Measurements from ENCODE around the gene PITPNB. TPM values are rescaled to one million over a fixed set of nuclear protein-coding genes. Genes with fewer than 3 reads are reported as not detected.

PITPNB gene
- total RNA-seq, 4 donors from 2014 or later, result 28.0 to 48.2 (median 40.3) TPM

DNA sequence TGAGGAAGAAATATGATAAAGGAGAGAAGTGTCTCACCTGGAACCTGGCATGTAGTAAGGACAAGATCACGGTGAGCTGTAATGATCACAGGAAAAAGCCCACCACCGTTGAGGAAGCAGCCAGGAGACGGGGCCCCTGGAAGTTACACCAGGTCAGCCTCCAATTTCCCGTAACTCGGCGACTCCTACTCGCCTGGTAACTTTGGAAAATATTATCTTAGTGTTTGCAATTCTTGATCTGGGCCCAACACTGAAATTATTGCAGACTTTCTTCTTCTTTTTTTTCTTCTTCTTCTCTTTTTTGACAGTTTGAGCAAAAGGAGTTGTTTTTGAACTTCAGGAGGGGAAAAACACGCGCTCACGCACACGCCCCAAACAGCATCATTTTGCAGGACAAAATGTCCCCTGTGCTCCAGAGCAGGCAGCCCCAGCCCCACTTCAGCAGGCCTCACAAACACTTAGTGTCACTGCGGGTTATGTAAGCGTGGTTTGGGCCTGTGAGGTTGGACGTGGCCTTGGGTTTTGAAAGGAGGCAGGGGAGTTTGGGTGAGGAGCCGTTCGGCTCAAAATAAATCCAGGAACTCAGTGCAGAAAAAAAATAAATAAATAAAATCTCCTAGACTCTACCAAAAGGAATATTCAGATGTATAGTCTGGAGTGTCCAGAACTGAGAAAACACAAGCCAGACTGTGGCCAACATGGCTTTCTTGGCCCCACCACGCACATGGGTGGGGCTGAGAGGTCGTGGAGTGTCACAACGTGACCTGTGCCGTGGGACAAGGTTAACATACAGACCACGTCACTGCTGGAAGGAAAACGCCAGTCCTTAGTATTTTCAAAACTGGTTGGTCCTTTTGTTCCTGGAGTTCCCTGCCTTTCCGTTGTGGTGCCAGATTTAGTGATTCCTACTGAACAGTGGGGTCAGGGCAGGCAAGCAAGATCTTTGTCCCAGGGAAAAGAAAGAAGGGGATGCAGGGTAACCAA, 91.2 kb downstream of the PITPNB start:
- Histone ChIP-seq H3K9me3 (no peaks in the 10 kb centered on the region), H3K4me1 (no peaks in the 10 kb centered on the region), H3K4me3 (no peak overlapping the region), H3K36me3 (no peaks in the 10 kb centered on the region), H3K27ac (no peak overlapping the region), H3K27me3 (no peaks in the 10 kb centered on the region)
- in situ Hi-C loops (cut with MboI; ENCODE audit: low pct_ligation_motif_present in 1 of 4, low pct_unique_long_range_greater_than_20kb in 1 of 4, low sequenced_read_pairs in 3 of 4) (no loop called here), intact Hi-C loops (cut with DNase I; ENCODE audit: low total_unique reads) (no loop called here)
- no peak for TF ChIP-seq EP300 (IDR thresholded peaks at IDR 0.05; ENCODE audit: low read depth)
- no peak for TF ChIP-seq POLR2A (IDR thresholded peaks at IDR 0.05)
- TF ChIP-seq POLR2AphosphoS5 (IDR thresholded peaks at IDR 0.05), result no peak
- TF ChIP-seq CTCF (IDR thresholded peaks at IDR 0.05), result no peak
- no peak for DNase-seq
- WGBS, 2 donors (ENCODE audit: low coverage in 1 of 2), result 63 to 81% methylated on average over 7 to 23 of the region's 23 CpGs

- H3K27ac ChIP-seq, result no peak overlapping the region
- no peaks in the 10 kb centered on the region for H3K9me3 ChIP-seq
- no peak for DNase-seq
- intact Hi-C loops (cut with DNase I; ENCODE audit: low total_unique reads) (no loop called here), in situ Hi-C loops (cut with MboI; ENCODE audit: low pct_ligation_motif_present in 1 of 4, low pct_unique_long_range_greater_than_20kb in 1 of 4, low sequenced_read_pairs in 3 of 4) (no loop called here)
- no peaks in the 10 kb centered on the region for H3K36me3 ChIP-seq
- TF ChIP-seq POLR2AphosphoS5 (IDR thresholded peaks at IDR 0.05), result no peak
- TF ChIP-seq POLR2A (IDR thresholded peaks at IDR 0.05), result no peak
- TF ChIP-seq EP300 (IDR thresholded peaks at IDR 0.05; ENCODE audit: low read depth), result no peak
- TF ChIP-seq CTCF (IDR thresholded peaks at IDR 0.05), result peak in 2 of 5 experiments; percentile 10 to 14
- 90% methylated on average over 6 of the region's 6 CpGs; no CpG with 5 or more reads in 1 of the 2 donors for WGBS, 2 donors (ENCODE audit: low coverage in 1 of 2)
- H3K27me3 ChIP-seq, result no peaks in the 10 kb centered on the region
- H3K4me3 ChIP-seq, result no peak overlapping the region
- H3K4me1 ChIP-seq, result no peaks in the 10 kb centered on the region
Observed at GRCh38 chr22:27825174-27825573, 93.9 kb downstream of the PITPNB start.

- H3K27ac ChIP-seq, result no peak overlapping the region
- H3K4me3 ChIP-seq, result no peak overlapping the region
- DNase-seq, result no peak
- 91 to 100% methylated on average over 1 of the region's 1 CpG for WGBS, 2 donors (ENCODE audit: low coverage in 1 of 2)
- H3K9me3 ChIP-seq, result no peaks in the 10 kb centered on the region
- H3K27me3 ChIP-seq, result no peaks in the 10 kb centered on the region
- H3K4me1 ChIP-seq, result no peaks in the 10 kb centered on the region
- TF ChIP-seq EP300 (IDR thresholded peaks at IDR 0.05; ENCODE audit: low read depth) (no peak), CTCF (IDR thresholded peaks at IDR 0.05) (no peak), POLR2A (IDR thresholded peaks at IDR 0.05) (no peak), POLR2AphosphoS5 (IDR thresholded peaks at IDR 0.05) (no peak)
- in situ Hi-C loops (cut with MboI; ENCODE audit: low pct_ligation_motif_present in 1 of 4, low pct_unique_long_range_greater_than_20kb in 1 of 4, low sequenced_read_pairs in 3 of 4) (loop anchor here in 3 of 4 donors (25.0 kb wide), 2 partner anchors 411 to 1061 kb away; no protein-coding TSS in a partner anchor), intact Hi-C loops (cut with DNase I; ENCODE audit: low total_unique reads) (no loop called here)
- no peaks in the 10 kb centered on the region for H3K36me3 ChIP-seq
Observed at GRCh38 chr22:27823221-27823620, 95.8 kb downstream of the PITPNB start.
